SK-N-SH (cell line): ENCODE results near the gene TMEM114. TPM values are rescaled to one million over a fixed set of nuclear protein-coding genes. Genes with fewer than 3 reads are reported as not detected.

Source experiments
- CTCF ChIA-PET: fragments of 300-600, 350-600 bp; formaldehyde crosslinking; extraction: SDS; loops from one replicate; lab custom pipeline; 2021; lab: Yijun Ruan, JAX
- POLR2A ChIA-PET: fragments of 350-600 bp; sonication (Branson Sonifier 250); formaldehyde crosslinking; extraction: SDS; loops from one replicate; lab custom pipeline; 2020; ENCODE audit warnings: antibody characterized with exemption, inconsistent platforms; lab: Yijun Ruan, JAX
- DNase-seq: peaks from one replicate; pipeline ENCODE4 v3.0.0; 2012
- H2AFZ ChIP-seq: fragments of 200-600 bp; sonication (generic); 2 replicates; pipeline ENCODE4 v1.8.1; 2016; ENCODE audit warnings: antibody characterized with exemption, mild to moderate bottlenecking, low read depth
- H3F3A ChIP-seq: fragments of 200-600 bp; sonication (generic); replicated peaks from 2 replicates; pipeline ENCODE3; 2016; ENCODE audit warnings: antibody characterized with exemption, mild to moderate bottlenecking; ENCODE audit not compliant: insufficient read depth
- H3K27ac ChIP-seq, 2 experiments: fragments of 200-500 bp in 1 of 2; fragments of 200-600 bp in 1 of 2; sonication (Bioruptor generic) in 1 of 2; sonication (generic), shearing (Covaris generic) in 1 of 2; 2 replicates each; pipeline versions ENCODE4 v1.5.1 to v1.6.1; 2014 to 2016; ENCODE audit warnings: low read depth in 2 of 2, inconsistent platforms in 1 of 2, low read length in 1 of 2, mild to moderate bottlenecking in 1 of 2, mixed read lengths in 1 of 2
- H3K27me3 ChIP-seq: fragments of 200-600 bp; sonication (generic), shearing (Covaris generic); 2 replicates; pipeline ENCODE4 v1.6.1; 2016; ENCODE audit warnings: mixed run types; ENCODE audit not compliant: insufficient read depth
- H3K36me3 ChIP-seq, 2 experiments: fragments of 200-500 bp in 1 of 2; fragments of 200-600 bp in 1 of 2; sonication (Bioruptor generic) in 1 of 2; sonication (generic) in 1 of 2; replicated peaks in 1 of 2; 2 replicates each; pipeline versions ENCODE3 to v1.5.1; 2014 to 2016; ENCODE audit warnings: low read length in 1 of 2, mild to moderate bottlenecking in 1 of 2; ENCODE audit not compliant: insufficient read depth in 2 of 2, control insufficient read depth in 1 of 2
- H3K4me1 ChIP-seq, 2 experiments: fragments of 200-500 bp in 1 of 2; fragments of 200-600 bp in 1 of 2; sonication (Bioruptor generic) in 1 of 2; sonication (generic), shearing (Covaris generic) in 1 of 2; 2 replicates each; pipeline versions ENCODE4 v1.5.1 to v1.6.1; 2014 to 2016; ENCODE audit warnings: low read depth in 1 of 2, low read length in 1 of 2, mixed run types in 1 of 2; ENCODE audit not compliant: insufficient read depth in 2 of 2, control insufficient read depth in 1 of 2
- H3K4me2 ChIP-seq: fragments of 200-600 bp; sonication (generic), shearing (Covaris generic); 2 replicates; pipeline ENCODE4 v1.6.1; 2017; ENCODE audit warnings: mixed run types
- H3K4me3 ChIP-seq, 2 experiments: fragments of 200-500 bp in 1 of 2; fragments of 200-600 bp in 1 of 2; sonication (Bioruptor generic) in 1 of 2; sonication (generic), shearing (Covaris generic) in 1 of 2; 2 replicates each; pipeline versions ENCODE4 v1.5.1 to v1.8.1; 2014 to 2016; ENCODE audit warnings: low read depth in 2 of 2, inconsistent platforms in 1 of 2, low read length in 1 of 2, mild to moderate bottlenecking in 1 of 2, mixed read lengths in 1 of 2, moderate library complexity in 1 of 2
- H3K79me2 ChIP-seq: fragments of 200-600 bp; sonication (generic); 2 replicates; pipeline ENCODE4 v1.8.1; 2017; ENCODE audit warnings: mild to moderate bottlenecking; ENCODE audit not compliant: insufficient read depth
- H3K9ac ChIP-seq: fragments of 200-600 bp; sonication (generic); 2 replicates; pipeline ENCODE4 v1.6.1; 2017; ENCODE audit warnings: mixed run types
- H3K9me2 ChIP-seq: fragments of 200-600 bp; sonication (generic); 2 replicates; pipeline ENCODE4 v1.6.1; 2017; ENCODE audit warnings: mixed run types
- H3K9me3 ChIP-seq: fragments of 200-600 bp; sonication (generic); 2 replicates; pipeline ENCODE4 v1.6.1; 2017; ENCODE audit warnings: mixed run types, mild to moderate bottlenecking, moderate library complexity
- H4K20me1 ChIP-seq: fragments of 200-600 bp; sonication (generic); 2 replicates; pipeline ENCODE4 v1.6.1; 2017; ENCODE audit warnings: mild to moderate bottlenecking, mixed run types; ENCODE audit not compliant: insufficient read depth
- EZH2phosphoT487 ChIP-seq: fragments of 200-600 bp; sonication (generic); IDR thresholded peaks from 2 replicates; pipeline ENCODE4 v1.6.1; 2017; ENCODE audit warnings: low read depth, mixed run types, mild to moderate bottlenecking, antibody characterized with exemption, moderate library complexity, borderline replicate concordance
- FOSL2 ChIP-seq: IDR thresholded peaks from 2 replicates; pipeline ENCODE4 v1.4.0; 2012; ENCODE audit warnings: low read depth, mild to moderate bottlenecking, moderate library complexity, borderline replicate concordance
- FOXM1 ChIP-seq: IDR thresholded peaks from 2 replicates; pipeline ENCODE4 v1.4.0; 2012; ENCODE audit warnings: low read depth, mild to moderate bottlenecking
- GABPA ChIP-seq: IDR thresholded peaks from 2 replicates; pipeline ENCODE4 v1.4.0; 2012; ENCODE audit warnings: low read depth, mild to moderate bottlenecking
- GATA2 ChIP-seq: sonication (generic); formaldehyde crosslinking; IDR thresholded peaks from 2 replicates; pipeline ENCODE4 v1.5.0; 2020; ENCODE audit warnings: mild to moderate bottlenecking, missing genetic modification reagents
- MEF2A ChIP-seq: IDR thresholded peaks from 2 replicates; pipeline ENCODE4 v1.4.0; 2012; ENCODE audit warnings: low read depth, borderline replicate concordance
- MXI1 ChIP-seq: IDR thresholded peaks from 2 replicates; pipeline ENCODE4 v1.6.1; 2012; ENCODE audit warnings: mild to moderate bottlenecking, low read depth, low read length, improper control_type of control experiment
- NRF1 ChIP-seq: IDR thresholded peaks from 2 replicates; pipeline ENCODE4 v1.6.1; 2012; ENCODE audit warnings: low read depth, mild to moderate bottlenecking, low read length
- PBX3 ChIP-seq: IDR thresholded peaks from 2 replicates; pipeline ENCODE4; 2012
- POLR2AphosphoS5 ChIP-seq: IDR thresholded peaks from 2 replicates; pipeline ENCODE4 v1.6.1; 2012; ENCODE audit warnings: low read depth, low read length
- RCOR1 ChIP-seq: fragments of 150-350 bp; IDR thresholded peaks from 2 replicates; pipeline ENCODE4 v1.6.1; 2017; ENCODE audit warnings: antibody characterized with exemption, low read length
- REST ChIP-seq: IDR thresholded peaks from 2 replicates; pipeline ENCODE4 v1.6.1; 2012; ENCODE audit warnings: mild to moderate bottlenecking, low read depth, low read length, moderate library complexity
- RFX5 ChIP-seq: IDR thresholded peaks from 2 replicates; pipeline ENCODE4 v1.6.1; 2012; ENCODE audit warnings: mild to moderate bottlenecking, improper control_type of control experiment, low read length
- TAF1 ChIP-seq: IDR thresholded peaks from 2 replicates; pipeline ENCODE4 v1.6.1; 2012; ENCODE audit warnings: low read depth, mild to moderate bottlenecking, low read length, moderate library complexity, borderline replicate concordance
- TCF12 ChIP-seq: IDR thresholded peaks from 2 replicates; pipeline ENCODE4 v1.4.0; 2012
- USF2 ChIP-seq: fragments of 150-350 bp; IDR thresholded peaks from 2 replicates; pipeline ENCODE4 v1.6.1; 2017; ENCODE audit warnings: antibody characterized with exemption, low read length, low read depth, borderline replicate concordance
- YY1 ChIP-seq: IDR thresholded peaks from 2 replicates; pipeline ENCODE4 v1.4.0; 2012; ENCODE audit warnings: low read depth, mild to moderate bottlenecking
- ZBTB33 ChIP-seq: IDR thresholded peaks from 2 replicates; pipeline ENCODE4 v1.4.0; 2012; ENCODE audit warnings: low read depth, borderline replicate concordance
- WGBS: methylation state at CpG from one replicate; pipeline ENCODE4 v1.1.6; 2017; ENCODE audit warnings: low lambda C conversion rate; 5-methylcytosine and 5-hydroxymethylcytosine counted together
- polyA plus RNA-seq, 3 experiments: library from polyadenylated mRNA; depleted of rRNA; stranded (reverse); fragments of >200 nt; gene quantifications; 2 replicates each; pipeline ENCODE4 v1.2.3, GENCODE V29; 2012

Gene TMEM114
- polyA plus RNA-seq, 1 of the 3 experiments (the other 2 are of a cell fraction) = not detected

GRCh38 chr16:8537691-8538342 lies 52.5 kb downstream of the TMEM114 start:
- ChIA-PET CTCF (no interaction called here), POLR2A (no interaction called here)
- DNase-seq = no peak
- Histone ChIP-seq H4K20me1 (no peaks in the 10 kb centered on the region), H3K4me3 (no peak overlapping the region), H3K27ac (no peak overlapping the region), H3K36me3 (no peaks in the 10 kb centered on the region), H3K4me1 (no peaks in the 10 kb centered on the region), H3K9ac (no peak overlapping the region), H2AFZ (no peak overlapping the region), H3K9me3 (no peaks in the 10 kb centered on the region), H3K9me2 (no peaks in the 10 kb centered on the region), H3K79me2 (no peaks in the 10 kb centered on the region), H3F3A (no peaks in the 10 kb centered on the region), H3K4me2 (no peak overlapping the region), H3K27me3 (no peaks in the 10 kb centered on the region)
- TF ChIP-seq EZH2phosphoT487 (no peak), MEF2A (no peak), YY1 (no peak), MXI1 (no peak), GABPA (no peak), ZBTB33 (no peak), RCOR1 (no peak), REST (no peak), PBX3 (no peak)
- WGBS = 18% methylated on average over 6 of the region's 6 CpGs

- Histone ChIP-seq H3K4me3 (no peak overlapping the region), H3K4me2 (no peak overlapping the region), H2AFZ (no peak overlapping the region), H3K4me1 (no peaks in the 10 kb centered on the region), H3K9ac (no peak overlapping the region), H3K36me3 (no peaks in the 10 kb centered on the region), H3K9me3 (no peaks in the 10 kb centered on the region), H3F3A (no peaks in the 10 kb centered on the region), H3K79me2 (no peaks in the 10 kb centered on the region), H4K20me1 (no peaks in the 10 kb centered on the region), H3K9me2 (no peaks in the 10 kb centered on the region), H3K27ac (no peak overlapping the region), H3K27me3 (no peaks in the 10 kb centered on the region)
- WGBS = 19% methylated on average over 2 of the region's 2 CpGs
- no peak for DNase-seq
- ChIA-PET POLR2A (no interaction called here), CTCF (no interaction called here)
- TF ChIP-seq TAF1 (no peak), FOXM1 (no peak), GATA2 (CRISPR knock-in tag) (no peak), USF2 (no peak), RCOR1 (no peak), TCF12 (no peak), YY1 (no peak), RFX5 (no peak), EZH2phosphoT487 (no peak), ZBTB33 (no peak), POLR2AphosphoS5 (no peak), NRF1 (no peak), FOSL2 (no peak)
These were observed 56.8 kb downstream of the TMEM114 start for GRCh38 chr16:8533509-8533908.
